HG03439 (cell line): ENCODE results near the gene GNA15.

Experiments used
- ATAC-seq: cut with Tn5 transposase; IDR thresholded peaks from one replicate; pipeline ENCODE4 v1.9.1; 2021; ENCODE audit warnings: mild to moderate bottlenecking, moderate library complexity; ENCODE audit not compliant: unreplicated experiment

The GNA15 gene

DNA sequence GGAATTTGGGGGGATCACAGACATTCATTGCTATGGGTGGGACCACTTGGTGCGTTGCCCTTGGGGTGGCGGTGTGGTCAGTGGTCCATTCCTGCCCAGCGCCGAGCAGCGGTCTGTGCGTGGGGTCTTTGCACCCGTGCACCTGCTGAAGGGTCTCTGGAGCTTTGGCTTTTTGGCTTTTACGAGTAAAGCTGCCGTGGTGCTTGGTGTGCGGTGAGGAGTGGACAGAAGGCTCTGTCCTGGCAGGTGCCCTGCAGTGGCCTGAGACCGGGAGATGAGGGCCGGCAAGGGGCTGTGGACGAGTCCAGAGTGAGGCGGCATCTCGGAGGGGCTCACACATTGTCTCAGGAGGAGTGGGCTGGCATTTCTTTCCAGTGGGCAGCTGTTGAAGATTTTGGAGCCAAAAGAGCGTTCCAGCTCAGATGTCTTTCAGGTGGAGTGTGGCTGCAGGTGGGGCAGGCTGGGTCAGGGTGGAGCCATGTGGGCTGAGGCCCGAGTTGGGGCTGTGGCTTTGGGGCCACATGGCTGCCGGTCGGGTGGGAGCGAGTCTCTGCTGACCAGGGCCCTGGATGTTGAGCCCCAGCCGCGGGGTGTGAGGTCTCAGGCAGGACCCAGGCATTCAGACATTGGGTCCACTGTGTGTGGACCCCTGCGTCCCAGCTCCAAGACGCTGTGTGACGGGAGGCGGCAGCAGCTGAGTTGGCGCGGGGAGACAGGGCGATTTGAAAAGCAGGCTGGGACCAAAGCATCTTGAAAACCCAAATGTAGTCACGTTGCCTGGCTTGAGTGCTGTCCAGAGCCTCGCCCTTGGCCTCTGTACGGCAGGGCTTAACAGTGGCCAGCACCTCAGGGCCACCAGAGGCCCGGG, 30.0 kb upstream of the GNA15 start:
- no peak for ATAC-seq

DNA sequence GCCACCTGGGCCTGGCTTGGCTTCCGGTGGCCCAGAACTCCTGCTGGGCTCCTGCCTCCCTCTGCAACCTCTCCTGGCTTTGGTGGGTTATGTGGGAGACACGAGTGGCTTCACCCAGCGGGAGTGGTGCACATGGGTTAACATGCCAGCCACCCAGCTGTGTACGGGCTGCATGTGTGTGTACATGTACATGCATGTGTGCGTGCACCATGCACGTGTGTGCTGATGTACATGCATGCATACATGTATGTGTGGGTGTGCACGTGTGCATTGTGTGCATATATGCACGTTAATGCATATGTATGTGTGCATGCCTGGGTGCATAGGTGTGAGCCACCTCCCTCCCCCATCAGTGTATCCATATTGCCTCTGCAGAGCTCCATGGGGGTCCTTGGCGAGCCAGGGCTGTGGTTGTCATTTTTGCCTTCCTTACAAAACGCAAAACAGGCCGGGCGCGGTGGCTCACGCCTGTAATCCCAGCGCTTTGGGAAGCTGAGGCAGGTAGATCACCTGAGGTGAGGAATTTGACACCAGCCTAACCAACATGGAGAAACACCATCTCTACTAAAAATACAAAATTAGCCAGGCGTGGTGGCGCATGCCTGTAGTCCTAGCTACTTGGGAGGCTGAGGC, 29.2 kb upstream of the GNA15 start:
- no peak for ATAC-seq

DNA sequence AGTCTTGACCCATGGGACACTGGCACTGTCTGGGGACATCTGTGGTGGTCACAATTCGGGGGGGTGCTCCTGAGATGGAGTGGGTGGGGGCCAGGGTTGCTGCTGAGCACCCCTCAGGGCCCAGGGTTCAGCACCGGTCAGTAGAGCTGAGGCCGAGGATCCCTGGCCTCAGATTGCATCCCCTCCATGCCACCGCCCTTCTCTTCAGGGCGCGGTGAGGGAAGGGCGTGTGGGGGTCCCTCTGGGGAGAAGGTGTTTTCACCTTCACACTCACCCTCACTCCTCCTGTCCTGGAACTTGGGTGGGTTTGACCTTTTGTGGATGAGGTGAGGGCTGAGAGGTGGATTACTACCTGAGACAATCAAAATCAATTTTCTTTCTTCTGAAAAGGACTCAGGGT, 28.2 kb upstream of the GNA15 start:
- ATAC-seq, result no peak

DNA sequence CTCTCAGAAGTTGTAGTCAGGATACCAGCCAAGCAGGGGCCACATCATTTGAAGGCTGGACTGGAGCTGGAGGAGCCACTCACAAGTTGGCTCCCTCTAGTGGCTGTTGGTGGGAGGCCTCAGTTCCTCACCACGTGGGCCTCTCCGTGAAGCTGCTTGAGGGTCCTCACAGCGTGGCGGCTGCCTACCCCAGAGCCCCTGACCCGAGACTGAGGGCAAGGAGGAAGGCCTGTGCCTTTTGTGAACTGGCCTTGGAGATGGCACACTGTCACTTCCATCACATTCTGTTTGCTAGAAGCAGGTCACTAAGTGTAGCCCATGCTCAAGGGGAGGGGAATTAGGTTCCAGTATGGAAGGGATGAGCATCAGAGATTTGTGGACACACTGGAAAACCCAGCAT, 27.1 kb upstream of the GNA15 start:
- no peak for ATAC-seq

DNA sequence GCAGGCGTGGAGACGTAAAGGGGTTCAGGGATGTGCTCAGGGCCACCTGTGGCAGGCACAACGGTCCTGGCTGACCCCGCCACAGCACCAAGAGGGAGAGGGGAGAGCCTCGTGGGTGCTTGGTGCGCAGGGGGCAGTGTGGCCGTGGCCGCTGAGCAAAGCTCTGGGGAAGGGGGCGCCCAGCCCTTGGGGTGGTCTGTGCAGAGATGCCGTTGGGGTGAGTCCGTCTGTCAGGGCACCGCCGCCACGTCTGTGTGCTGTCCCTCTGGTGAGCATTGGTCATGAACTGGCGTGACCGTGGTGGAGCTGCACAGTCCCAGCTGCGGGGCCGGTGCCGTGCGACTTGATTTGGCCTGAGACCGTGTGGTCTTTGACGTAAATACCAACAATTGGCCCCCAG, 26.3 kb upstream of the GNA15 start:
- no peak for ATAC-seq

DNA sequence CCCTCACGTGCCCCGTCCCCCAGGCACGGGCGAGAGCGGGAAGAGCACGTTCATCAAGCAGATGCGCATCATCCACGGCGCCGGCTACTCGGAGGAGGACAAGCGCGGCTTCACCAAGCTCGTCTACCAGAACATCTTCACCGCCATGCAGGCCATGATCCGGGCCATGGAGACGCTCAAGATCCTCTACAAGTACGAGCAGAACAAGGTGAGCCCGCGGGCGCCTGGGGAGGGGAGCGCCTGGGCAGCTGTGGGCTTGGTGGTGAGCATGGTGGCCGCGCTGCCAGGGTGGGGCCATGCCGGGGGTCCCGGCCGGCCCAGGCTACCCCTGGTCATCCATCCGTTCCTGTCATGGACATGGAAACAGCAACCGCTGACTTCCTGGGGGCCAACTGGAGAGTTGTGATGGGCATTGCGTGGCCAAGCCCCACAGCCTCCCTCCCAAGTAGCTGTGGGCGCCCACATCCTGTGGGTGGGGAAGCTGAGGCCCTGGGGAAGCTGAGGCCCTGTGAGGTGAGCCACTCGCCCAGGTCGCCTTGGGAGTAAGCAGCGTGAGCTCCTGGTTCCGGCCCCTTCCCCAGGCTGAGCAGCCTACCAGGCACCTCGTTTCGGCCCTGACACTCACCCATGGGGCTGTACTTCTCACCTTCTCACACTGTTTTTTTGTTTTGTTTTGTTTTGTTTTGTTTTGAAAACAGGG, 25.6 kb upstream of the GNA15 start:
- no peak for ATAC-seq

DNA sequence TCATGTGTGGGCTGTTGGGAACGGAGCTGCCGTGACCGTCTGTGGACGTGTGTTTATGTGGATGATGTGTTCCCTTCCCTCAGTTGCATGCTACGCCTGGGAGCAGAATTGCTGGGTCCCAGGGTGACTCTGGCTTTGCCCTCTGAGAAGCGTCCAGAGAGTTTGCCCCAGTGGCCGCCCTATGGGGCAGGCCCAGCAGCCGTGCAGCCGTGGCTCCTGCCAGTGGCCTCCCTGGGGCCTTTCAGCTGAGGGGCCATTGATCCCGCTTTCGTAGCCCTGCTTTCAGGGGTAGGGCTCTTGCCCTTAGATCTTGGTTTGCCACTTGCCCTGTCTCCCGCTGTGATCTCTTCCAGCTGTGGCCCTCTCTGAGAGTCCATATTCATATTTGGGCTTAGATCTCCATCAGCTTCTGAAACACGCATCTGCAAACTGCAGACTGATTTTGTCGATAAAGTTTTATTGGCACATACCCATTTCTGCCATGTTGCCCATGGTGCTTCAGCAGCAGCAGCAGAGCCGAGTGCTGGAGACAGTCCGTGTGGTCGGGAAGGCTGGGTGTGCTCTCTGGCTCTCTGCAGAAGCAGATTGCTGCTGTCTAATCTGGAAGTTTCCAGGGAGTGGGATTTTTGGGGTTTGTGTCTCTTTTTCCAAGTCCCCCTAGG, 24.1 kb upstream of the GNA15 start:
- no peak for ATAC-seq

DNA sequence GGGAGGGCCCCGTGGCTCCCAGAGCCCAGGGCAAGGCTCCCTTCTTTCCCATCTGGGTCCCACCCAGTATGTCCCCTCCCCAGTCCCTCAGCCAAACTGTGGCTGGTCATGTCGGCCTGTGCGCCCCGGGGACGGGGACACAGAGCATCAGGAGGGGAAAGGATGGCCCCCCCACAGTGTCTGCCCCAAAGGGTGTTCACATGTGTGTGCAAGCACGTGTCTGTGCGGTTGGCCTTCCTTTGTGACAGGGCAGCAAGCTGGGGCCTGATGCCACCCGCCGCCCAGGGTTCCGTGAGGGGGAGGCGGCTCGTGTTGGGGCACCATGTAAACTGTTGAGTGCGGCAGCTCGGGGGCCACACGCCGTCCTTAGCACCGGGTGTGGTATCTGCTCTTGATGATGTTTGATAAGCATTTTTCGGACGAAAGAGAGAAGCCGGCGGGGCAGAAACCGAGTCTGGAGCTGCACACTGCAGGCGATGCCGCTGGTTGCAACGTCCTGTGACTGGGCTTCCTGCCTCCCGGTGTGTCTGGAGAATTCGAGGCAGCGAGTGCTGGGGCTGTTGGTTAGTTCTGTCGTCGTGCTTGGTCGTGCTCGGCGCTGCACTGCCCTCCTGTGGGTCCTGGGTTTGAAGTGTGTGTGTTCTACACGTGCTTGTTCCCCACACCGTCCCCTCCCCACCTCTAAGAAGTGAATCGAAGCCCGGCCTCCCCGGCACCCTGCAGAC, 23.3 kb upstream of the GNA15 start:
- no peak for ATAC-seq

DNA sequence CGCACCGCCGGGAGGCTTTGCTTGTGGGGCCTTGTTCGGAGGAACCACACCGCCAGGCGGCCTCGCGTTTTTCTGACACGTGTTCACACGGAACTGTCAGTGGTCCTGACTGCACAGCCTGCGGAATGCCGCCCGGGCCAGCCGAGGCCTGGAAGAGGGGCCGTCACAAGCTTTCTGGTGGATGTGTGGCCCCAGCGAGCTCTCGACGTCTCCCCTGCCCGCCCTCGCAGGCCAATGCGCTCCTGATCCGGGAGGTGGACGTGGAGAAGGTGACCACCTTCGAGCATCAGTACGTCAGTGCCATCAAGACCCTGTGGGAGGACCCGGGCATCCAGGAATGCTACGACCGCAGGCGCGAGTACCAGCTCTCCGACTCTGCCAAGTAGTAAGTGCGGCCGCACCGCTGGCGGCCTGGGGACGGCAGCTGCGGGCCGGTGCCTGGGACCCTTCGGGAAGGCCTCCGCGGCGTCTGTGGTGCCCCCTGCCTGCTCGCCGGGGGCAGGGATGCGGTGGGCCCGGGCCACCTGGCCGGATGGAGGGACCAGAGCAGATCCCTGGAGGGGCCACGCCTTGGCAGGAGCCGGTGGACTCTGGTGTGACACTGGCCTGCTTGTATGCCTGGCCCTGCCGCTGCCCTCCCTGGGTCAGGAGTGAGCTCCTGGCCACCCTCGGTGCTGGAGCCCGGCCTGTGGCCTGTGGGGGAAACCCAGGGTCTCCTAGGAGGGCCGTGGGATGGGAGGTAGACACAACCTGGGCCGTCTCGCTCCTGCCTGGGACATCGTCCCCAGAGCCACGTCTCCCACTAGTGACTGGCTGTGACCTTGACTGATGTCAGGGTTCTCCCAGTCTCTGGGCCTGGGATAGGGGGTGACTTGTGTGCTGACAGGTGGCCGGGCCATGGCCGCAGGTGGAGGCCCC, 22.5 kb upstream of the GNA15 start:
- ATAC-seq, result no peak

DNA sequence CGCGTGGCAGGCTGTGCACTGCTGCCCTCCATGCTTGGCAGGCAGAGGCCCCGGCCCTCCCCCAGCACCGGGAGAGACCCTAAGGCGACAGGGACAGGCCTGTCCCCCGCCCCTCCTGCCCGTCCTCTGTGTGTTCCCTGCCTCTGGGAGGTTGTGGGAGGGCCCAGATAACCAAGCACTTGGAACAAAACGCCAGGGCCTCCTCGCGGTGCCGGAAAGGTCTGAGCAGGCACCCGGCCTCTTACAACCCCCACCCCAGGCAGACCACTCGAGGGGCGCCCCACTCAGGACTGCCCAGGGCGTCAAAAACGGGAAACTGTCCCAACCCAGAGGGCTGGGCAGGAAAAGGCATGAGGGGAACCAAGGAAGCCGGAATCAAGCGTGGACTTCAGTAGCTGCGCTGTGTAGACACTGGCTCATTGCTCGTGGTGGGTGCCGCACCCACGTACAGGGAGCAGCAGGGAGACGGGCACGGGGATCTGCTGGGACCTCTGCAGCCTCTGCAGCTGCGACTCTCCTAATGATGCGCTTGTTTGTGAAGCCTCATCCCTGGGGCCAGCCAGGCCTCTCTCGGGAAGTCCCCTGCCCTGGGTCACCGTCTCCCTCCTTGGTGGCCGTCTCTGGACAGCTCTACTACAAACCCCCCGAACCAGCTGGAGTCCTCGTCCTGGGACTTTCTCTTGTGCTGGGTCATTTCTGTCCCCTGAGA, 21.7 kb upstream of the GNA15 start:
- no peak for ATAC-seq

DNA sequence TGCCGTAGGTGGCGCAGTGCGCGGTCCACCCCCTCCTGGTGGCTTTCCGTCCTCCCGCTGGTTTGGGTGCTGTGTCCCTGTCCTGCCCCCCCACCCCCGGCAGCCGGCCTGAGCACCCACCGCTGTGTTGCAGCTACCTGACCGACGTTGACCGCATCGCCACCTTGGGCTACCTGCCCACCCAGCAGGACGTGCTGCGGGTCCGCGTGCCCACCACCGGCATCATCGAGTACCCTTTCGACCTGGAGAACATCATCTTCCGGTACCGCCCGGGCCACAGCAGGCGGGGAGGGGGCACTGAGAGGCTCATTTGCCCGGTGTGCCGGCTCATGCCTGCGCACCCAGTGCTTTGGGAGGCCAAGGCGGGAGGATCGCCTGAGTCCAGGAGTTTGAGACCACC, 21.0 kb upstream of the GNA15 start:
- ATAC-seq, result no peak

DNA sequence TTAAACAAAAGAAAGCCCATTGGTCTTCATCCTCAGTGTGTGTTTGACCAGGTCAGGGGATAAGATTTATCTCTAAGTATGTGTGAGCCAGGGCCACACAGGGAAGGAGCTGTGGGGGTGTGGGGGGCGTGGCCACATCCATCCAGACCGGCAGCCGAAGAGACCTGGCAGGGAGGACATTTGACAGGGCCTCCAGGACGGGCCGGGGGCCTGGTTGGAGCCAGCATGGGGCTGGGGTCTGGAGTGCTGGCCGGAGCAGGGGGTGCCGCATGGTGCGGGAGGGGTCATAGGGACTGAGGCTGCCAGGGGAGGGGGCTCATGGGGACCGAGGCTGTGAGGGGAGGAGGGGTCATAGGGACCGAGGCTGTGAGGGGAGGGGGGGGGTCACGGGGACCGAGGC, 20.4 kb upstream of the GNA15 start:
- no peak for ATAC-seq

DNA sequence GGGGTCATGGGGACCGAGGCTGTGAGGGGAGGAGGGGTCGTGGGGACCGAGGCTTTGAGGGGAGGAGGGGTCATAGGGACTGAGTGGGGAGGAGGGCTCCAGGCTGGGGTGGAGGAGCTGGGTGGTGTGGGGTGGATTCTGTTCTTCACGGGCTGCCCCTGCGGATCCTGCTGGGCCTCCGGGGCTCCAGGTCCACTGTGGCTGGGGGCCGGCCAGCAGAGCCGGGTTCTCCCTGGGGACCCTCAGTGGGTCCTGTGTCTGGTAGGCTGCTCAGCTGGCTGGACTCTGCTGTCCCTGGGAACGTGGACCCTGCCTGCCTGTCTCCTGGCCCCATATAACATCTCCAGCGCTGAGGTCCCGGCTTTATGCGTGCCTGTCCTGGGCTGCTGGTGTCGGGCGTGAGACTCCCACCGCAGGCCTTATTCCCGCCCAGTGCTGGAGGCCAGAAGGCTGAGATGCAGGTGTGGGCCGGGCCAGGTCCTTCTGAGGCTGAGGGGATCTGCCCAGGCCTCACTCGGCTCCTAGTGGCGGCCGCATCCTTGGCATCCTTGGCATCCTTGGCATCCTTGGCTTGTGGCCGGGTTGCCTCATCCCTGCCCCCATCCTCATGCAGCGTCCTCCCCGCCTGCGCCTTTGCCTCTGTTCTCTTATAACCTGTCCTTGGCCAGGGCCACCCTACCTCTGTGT, 19.8 kb upstream of the GNA15 start:
- ATAC-seq, result no peak

DNA sequence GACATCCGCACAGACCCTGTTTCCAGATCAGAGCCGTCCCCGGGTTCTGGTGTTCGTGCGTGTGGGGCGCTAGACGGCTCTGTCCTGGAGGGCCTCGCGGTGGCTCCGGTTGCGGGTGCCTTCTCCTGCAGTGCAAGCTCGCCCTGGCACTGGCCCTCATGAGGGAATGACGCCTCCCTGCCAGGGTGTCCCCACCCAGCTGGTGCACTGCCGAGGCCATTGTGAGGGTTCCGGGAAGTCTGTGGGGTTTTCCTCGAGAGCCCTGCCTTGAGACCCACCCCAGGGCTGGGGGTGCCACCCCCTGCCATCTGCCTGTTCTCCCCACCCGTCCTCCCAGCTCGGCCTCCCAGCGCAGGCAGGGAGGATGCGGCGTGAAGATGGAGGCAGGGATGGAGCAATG, 19.2 kb upstream of the GNA15 start:
- no peak for ATAC-seq

DNA sequence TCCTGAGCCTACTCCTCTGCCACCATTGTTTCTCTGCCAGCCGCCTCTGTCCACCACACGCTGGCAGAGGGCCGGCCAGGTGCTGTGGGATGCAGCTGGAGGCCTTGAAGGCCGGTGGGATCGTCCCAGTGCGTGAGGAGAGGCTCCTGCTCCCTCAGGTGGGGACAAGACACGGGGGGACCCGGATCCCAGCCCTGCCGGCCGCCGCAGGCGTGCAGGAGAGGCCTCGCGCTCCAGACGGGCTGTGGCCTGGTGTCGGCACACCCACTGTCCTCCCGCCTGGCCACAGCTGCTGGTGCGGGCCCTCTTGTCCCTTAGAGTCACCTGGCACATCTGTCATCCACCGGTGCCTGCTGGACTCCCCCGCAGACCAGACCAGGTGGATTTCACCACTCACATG, 18.1 kb upstream of the GNA15 start:
- ATAC-seq, result no peak

DNA sequence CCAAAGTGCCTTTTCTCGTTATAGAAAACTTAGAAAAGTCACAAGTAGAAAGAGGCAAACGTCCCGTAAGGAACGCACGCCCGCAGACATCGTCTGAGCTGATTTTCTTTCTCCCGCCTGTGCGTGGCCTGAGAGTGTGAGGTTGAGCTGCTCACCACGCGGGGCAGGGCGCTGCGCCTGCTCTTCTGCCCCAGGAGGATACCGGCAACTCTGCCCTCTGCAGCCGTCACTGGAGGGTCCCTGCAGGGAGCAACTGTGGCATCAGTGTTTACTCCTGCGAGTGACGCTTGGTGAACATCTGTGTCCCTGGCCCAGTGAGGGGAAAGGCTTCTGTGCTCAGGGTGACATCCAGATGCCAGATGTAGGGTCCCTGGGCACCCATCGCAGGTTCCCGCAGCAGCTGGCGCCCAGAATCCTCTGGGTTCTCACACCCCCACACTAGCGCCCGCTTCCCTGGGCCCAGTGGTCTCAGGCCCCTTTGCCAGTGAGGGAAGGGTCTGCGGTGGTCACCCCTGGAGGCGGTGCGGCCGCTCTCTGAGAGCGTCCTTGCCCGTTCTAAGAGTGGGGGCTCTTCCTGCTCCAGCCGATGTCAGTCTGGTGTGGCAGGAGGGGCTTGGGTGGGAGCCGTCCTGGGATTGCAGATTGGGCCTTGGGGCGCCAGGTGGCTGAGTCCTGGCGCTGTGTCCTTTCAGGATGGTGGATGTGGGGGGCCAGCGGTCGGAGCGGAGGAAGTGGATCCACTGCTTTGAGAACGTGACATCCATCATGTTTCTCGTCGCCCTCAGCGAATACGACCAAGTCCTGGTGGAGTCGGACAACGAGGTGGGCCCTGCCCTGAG, 17.4 kb upstream of the GNA15 start:
- ATAC-seq, result no peak

DNA sequence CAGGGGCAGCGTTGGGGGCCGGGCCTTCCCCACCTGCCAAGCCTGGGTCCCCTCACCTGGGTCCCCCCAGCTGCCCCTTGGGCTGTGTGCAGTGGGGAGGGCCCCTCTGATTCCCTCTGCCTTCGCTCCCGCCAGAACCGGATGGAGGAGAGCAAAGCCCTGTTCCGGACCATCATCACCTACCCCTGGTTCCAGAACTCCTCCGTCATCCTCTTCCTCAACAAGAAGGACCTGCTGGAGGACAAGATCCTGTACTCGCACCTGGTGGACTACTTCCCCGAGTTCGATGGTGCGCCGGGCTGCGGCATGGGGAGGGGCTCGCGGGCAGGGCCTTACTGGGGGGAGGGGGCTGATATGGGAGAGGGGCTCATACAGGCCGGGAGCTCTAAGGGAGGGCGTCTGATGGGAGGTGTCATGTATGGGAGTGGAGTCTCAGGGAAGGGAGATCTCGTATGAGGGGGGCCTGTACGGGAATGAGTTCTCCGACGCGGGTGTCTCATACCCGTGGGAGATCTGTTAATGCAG, 16.7 kb upstream of the GNA15 start:
- no peak for ATAC-seq
